ENCODE results near the gene DPY30.

DPY30 gene

DNA sequence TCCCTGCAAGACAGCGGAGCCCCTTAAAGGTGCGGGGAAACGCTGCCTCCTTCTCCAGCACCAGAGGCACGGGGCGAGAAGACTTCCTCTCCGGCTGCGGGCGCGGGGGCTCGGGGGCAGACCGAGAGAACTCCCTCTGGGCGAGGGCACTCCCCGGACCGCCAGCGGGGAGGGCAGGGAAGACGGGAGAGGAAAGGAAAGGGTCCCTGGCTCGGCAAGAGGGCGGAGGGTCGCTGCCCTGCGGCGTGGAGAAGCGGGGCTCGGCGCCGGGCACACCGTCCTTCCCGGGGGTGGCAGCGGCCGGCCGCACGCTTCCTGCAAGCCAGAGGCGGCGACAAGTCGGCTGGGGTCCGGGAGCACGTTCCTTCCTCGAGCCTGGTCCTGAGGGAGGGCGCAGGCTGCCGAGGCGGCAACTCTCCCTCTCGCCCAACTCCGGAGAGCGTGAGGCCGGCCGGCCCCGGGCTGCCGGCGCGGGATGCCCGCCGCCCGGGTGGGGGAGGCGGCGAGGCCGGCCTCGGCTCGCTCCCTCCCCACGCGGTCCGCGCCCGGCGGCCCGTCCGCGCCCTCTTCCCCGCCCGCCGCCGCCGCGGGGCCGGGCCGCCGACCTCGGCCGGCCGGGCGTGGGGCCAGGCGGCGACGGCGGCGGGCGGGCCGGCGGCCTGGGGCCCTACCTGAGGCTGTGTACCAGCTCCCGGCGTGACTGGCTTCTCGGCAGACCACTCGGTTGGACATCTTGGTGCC lies 29.9 kb downstream of the DPY30 start:
- DNase-seq: no peak

DNA sequence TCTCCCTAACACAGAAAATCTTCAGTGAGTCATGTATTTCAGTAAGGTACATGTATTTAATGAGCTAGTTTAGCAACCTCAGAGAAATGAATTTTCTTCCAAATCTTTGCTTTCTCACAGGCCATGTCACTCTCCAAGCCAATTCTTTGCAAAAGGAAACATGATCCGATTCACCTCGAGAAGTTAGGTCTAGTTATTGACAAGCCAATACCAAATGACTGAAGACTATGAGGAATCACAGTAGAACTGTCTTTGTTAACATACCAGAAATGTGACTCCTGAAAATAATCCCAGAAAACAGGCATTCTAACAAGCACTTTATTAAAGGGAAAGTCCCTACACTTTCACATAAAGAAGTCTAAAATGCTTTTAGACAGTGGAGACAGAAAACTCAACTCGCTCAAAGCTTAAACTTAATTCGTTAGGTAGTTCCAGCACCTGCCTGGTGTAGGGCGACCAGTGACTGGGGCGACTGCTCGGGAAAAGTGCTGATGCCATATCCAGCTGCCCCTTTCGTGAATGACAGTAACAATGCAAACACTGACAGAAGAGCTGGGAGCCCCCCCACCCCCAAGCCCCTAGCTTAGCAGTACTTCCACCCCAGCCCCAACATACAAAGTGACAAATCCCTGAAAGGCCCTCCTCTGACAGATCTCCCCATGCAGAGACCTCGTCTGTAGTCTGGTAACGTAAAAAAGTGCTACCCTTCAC lies 30.6 kb downstream of the DPY30 start:
- DNase-seq: no peak

DNA sequence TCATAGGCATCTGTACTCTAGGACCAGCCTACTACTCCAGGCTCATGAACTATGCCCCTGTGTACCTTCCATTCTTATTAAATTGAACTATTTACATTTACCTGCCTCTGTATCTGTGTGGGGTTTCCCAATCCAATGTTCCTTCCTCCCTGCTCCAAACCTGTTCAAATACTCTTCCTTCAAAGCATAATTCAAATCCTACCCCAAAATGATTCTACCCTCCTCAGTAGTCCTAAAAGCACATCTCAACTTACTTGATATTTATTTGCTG lies 32.5 kb downstream of the DPY30 start:
- DNase-seq: no peak

GRCh38 chr2:32005371-32005976 lies 34.1 kb downstream of the DPY30 start:
- DNase-seq: no peak

DNA sequence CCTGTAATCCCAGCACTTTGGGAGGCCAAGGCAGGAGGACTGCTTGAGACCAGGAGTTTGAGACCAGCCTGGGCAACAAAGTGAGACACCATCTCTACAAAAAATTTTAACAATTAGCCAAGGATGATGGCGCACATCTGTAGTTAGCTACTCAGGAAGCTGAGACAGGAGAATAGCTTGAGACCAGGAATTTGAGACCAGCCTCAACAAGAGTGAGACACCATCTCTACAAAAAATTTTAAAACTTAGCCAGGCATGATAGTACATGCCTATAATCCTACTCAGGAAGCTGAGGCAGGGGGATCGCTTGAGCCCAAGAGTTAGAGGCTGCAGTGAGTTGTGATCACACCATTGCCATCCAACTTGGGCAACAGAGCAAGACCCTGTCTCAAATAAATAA lies 35.8 kb downstream of the DPY30 start:
- DNase-seq: no peak

DNA sequence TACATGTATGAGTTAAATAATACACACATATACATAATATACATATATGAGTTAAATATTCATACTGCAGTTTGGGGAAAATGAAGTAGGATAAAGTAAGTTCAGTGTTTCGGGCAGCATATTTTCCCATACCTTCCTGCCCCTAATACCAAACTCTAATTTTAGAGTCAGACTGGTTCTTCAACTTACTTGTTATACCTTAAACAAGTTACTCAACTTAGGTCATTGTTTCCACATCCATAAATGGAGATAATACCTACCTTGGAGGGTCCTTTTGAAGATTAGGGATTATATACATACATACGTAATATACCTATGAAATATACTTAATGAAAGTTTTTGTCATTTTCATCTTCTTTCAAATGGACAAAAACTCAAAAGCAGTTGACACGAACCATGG lies 37.2 kb downstream of the DPY30 start:
- no peak for DNase-seq

DNA sequence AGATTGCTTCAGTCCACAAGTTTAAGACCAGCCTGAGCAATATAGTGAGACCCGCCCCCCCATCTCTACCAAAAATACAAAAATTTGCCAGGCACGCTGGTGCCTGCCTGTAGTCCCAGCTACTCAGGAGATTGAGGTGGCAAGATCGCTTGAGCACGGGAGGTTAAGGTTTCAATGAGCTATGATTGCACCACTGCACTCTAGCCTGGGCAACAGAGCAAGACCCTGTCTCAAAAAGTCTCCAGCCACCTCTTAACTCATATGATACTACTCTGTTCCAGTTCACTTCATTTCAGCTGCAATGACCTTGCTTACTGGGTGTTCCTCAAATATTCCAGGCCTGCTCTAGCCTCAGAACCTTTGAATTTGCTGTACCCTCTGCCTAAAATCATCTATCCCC lies 40.2 kb downstream of the DPY30 start:
- DNase-seq: no peak

DNA sequence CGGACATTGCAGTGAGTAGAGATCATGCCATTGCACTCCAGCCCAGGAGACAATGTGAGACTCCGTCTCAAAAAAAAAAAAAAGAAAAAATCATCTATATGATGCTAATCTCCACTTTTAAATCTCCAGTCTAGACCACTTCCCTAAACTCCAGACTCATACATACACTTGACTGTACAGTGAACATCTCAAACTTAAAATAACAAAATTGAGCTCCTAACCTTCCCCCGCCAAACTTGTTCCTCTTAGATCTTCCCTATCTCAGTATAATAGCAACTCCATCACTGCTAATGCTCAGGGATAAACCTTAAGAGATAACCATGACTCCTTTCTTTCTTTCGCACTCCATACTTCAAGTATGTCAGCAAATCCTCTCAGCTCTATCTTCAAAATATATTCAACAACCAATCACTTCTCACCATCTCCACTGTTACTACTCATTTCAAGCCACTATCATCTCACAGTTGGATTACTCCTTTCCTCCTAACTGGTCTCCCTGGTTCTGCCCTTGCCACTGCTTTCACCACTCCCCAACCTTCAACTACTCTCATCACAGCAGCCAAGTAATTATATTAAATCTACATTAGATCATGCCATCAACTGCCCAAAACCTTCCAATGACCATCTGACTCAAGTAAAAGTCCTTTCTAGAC lies 40.7 kb downstream of the DPY30 start:
- DNase-seq: no peak

DNA sequence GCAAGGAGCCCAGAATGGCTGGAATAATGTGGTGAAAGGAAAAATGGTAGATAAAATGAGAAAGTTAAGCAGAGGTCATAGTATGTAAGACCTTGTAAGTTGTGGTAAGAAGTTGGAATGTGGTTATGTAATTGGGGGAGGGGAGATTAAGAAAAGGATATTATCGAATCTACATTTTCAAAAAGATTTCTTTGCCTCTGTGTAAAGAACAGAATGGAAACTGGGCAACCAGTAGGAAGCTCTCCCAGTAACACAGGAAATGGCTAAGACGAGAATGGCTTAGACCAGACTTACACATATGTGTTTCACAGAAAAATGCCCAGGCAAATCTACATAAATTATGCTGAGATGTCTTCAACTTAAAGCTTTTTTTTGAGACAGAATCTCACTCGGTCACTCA lies 42.0 kb downstream of the DPY30 start:
- no peak for DNase-seq

GRCh38 chr2:31996571-31997150 lies 42.9 kb downstream of the DPY30 start:
- DNase-seq: no peak

DNA sequence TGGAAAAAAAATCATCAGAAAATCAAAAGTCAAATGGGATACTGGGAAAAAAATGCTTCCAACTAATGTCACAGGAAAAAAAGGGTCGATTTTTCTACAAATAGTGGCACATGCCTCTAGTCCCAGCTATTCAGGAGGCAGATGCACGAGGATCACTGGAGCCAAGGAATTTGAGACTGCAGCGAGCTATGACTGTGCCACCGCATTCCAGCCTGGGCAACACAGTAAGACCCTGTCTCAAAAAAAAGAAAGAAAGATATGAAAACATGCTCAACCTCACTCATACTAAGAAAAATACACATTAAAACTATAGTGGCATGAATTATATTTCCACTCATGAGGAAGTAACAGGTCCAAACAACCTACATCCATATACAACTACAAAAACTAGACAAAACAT lies 46.7 kb downstream of the DPY30 start:
- no peak for DNase-seq

- DNase-seq: no peak
Measured at GRCh38 chr2:31992025-31992579, 47.5 kb downstream of the DPY30 start.

- no peak for DNase-seq
Measured at GRCh38 chr2:31989946-31990345, 49.7 kb downstream of the DPY30 start.

- DNase-seq: no peak
Measured at GRCh38 chr2:31987454-31988220, 52.0 kb downstream of the DPY30 start.

DNA sequence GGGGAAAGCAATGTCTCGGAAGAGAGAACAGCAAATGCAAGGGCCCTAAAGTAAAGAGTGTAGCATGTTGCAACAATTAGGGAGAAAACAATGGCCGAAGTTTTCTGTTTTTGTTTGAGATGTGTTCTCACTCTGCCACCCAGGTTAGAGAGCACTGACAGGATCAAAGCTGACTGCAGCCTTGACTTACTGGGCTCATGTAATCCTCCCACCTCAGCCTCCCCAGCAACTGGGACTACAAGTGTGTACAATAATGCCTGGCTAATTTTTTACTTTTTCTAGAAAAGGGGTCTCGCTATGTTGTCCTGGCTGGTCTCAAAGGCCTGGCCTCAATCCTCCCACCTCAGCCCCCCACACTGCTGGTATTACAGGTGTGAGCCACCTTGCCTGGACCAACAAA lies 52.7 kb downstream of the DPY30 start:
- DNase-seq: no peak

DNA sequence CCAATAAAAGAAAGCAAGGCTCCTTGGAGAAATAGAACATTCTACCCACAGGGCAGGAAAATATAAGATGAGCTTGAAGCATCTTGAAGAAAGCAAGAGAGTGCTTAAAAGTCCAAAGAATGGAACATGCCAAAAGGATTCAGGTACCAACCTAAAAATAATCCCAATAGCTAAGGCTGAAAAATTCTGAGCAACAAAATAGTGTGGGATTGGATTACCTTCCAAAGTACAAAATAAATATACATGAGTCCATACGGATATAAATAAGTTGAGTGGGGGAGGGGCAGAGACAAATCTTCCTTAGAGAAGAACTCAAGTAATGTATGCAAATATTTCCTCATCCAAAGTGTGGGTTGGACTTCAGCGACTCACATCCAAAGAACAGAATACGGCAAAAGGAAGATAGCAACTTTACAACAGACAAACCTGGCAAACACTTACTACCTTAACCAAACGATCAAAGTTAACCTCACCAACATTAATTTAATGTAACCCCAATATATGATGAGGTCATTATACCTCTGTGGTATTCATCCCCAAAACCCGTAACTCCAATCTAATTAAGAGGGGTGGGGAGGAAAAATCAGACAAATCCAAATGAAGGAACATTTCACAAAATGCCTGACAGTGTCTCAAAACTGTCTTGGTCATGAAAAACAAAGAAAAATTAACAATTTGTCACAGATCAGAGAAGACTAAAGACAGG lies 55.7 kb downstream of the DPY30 start:
- no peak for DNase-seq

DNA sequence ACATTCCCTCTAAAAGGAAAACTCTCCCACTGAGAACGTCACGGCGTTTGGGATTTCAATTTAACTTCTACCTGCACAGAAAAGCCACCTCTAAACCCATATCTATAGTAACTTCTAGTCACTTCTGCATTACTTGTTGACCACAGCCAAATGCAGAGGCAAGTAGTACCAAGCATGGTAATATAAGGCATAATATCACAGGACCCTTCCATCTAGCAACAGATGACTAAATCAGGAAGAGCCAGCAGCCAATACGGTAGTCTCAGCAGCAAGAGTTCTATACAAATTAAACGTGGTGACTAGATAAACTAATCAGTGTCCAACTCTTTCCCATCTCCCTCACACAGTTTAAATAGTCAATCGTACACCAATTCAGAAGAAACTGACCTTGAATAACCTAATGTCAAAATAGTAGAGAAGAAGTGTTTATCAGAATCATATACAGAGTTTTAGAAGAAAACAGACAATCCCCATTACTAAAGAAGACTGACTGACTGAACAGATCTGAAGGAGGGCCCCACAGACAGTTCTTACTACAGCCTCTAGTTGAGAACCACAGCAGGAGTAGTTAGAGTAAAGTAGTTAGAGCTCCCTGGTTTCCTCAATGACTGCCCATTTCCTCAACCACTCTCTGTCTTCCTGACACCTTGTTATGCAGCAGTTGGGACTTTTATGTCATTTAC lies 58.8 kb downstream of the DPY30 start:
- DNase-seq: no peak

DNA sequence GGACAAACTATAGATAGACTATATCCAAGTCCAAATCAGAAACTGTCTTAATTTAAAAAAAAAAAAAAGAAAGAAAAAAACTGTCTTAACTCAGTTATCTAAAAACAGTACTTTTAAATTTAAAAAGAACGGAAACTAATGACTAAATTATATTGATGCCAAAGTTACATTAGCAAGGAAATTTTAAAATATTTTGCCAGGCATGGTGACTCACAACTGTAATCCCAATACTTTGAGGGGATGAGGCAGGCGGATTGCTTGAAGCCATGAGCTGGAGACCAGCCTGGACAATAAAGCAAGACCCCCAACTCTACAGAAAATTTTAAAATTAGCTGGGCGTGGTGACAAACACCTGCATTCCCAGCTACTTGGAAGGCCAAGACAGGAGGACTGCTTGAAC lies 59.6 kb downstream of the DPY30 start:
- DNase-seq: no peak

DNA sequence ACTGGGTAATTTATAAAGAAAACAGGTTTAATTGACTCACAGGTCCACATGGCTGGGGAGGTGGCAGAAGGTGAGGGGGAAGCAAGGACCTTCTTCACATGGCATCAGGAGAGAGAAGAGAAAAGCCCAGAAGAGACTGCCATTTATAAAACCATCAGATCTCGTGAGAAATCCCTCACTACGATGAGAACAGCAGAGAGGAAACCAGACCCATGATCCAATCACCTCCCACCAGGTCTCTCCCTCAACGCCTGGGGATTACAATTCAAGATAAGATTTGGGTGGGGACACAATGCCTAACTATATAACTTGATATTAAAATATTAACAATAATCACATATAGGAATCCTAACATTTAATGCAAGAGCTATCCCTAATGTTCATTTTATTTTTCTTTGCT lies 60.6 kb downstream of the DPY30 start:
- no peak for DNase-seq

- no peak for DNase-seq
Measured at GRCh38 chr2:31978436-31978835, 61.2 kb downstream of the DPY30 start.
